Neural crest cell (in vitro differentiated cells): ENCODE results near the gene RCCD1. TPM values are rescaled to one million over a fixed set of nuclear protein-coding genes. Genes with fewer than 3 reads are reported as not detected.

ENCODE experiments used
- DNase-seq: peaks from one replicate; pipeline ENCODE4 v3.0.0; 2021; ENCODE audit warnings: low read depth, mixed read lengths, low spot score
- H3K27ac Mint-ChIP-seq: one replicate; pipeline ENCODE4 v1.8.0; 2021; ENCODE audit warnings: mild to moderate bottlenecking, mixed read lengths; ENCODE audit not compliant: unreplicated experiment
- H3K27me3 Mint-ChIP-seq: 2 replicates; pipeline ENCODE4 v1.8.0; 2021; ENCODE audit warnings: low read depth, mild to moderate bottlenecking, mixed read lengths
- H3K36me3 Mint-ChIP-seq: 2 replicates; pipeline ENCODE4 v1.8.0; 2021; ENCODE audit warnings: low read depth, mild to moderate bottlenecking, mixed read lengths
- H3K4me1 Mint-ChIP-seq: 2 replicates; pipeline ENCODE4 v1.8.0; 2021; ENCODE audit warnings: mixed read lengths
- H3K4me3 Mint-ChIP-seq: one replicate; pipeline ENCODE4 v1.8.0; 2021; ENCODE audit warnings: mild to moderate bottlenecking, mixed read lengths
- H3K9me3 Mint-ChIP-seq: 2 replicates; pipeline ENCODE4 v1.8.0; 2021; ENCODE audit warnings: mixed read lengths
- total RNA-seq: library from RNA; stranded (reverse); gene quantifications from 2 replicates; pipeline ENCODE4 v1.2.1, GENCODE V29; 2021
- TF ChIP-seq, protein P1 (sequence below): fragments of 200-600 bp; sonication (generic); conservative IDR thresholded peaks from 2 replicates; pipeline ENCODE4 v1.5.0; 2021; ENCODE audit warnings: antibody characterized with exemption, mild to moderate bottlenecking

Gene RCCD1
- total RNA-seq, 1 donor from 2014 or later = 20.9 TPM

DNA sequence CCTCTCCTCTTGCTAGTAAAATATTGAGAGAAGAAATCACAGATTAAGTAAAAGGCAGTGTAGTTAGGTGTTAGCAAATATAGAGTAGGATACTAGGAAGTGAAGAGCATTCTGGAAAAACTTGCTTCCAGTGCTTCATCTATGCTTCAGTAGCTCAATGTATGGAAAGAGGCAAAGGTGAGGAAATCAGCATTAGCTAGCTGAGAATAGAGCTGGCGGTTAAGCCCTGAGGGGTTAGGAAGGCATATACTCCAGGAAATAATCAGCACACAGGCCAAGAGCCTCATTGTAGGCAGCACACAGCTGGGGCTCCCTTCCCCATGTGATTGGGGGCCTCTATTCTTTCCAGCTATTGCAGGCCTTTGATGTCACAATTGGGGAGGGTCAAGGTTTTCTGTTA is 13.8 kb downstream of the RCCD1 start:
- Mint-ChIP-seq H3K27me3 (no peaks in the 10 kb centered on the region), H3K36me3 (peaks cover 26% of the 10 kb centered on the region)
- DNase-seq = no peak

DNA sequence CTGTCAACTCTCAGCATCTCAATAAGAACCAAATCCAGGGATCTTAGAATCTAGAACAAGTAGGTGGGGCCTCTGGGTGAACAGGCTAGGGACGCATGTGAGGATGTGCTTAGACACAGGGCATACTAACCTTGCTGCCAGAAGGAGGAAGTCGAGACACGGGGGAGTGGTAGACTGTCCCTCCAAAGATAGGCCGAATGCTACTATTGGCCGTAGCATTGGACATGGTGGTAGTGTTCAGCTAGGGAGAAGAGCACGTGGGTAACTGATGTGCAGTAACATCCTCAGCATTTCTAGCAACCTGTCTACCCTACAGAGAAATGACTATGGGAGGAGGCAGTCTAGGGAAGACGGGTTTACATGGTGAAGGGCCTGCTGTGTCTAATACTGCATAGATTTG is 15.6 kb downstream of the RCCD1 start:
- TF ChIP-seq, protein P1, sequence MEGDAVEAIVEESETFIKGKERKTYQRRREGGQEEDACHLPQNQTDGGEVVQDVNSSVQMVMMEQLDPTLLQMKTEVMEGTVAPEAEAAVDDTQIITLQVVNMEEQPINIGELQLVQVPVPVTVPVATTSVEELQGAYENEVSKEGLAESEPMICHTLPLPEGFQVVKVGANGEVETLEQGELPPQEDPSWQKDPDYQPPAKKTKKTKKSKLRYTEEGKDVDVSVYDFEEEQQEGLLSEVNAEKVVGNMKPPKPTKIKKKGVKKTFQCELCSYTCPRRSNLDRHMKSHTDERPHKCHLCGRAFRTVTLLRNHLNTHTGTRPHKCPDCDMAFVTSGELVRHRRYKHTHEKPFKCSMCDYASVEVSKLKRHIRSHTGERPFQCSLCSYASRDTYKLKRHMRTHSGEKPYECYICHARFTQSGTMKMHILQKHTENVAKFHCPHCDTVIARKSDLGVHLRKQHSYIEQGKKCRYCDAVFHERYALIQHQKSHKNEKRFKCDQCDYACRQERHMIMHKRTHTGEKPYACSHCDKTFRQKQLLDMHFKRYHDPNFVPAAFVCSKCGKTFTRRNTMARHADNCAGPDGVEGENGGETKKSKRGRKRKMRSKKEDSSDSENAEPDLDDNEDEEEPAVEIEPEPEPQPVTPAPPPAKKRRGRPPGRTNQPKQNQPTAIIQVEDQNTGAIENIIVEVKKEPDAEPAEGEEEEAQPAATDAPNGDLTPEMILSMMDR = no peak
- no peak for DNase-seq
- H3K36me3 Mint-ChIP-seq = peaks cover 32% of the 10 kb centered on the region
- peak overlapping the region; percentile 36 for H3K27ac Mint-ChIP-seq
- peak overlapping the region; percentile 4 for H3K4me3 Mint-ChIP-seq
- H3K9me3 Mint-ChIP-seq = no peaks in the 10 kb centered on the region
- H3K27me3 Mint-ChIP-seq = no peaks in the 10 kb centered on the region
- no peaks in the 10 kb centered on the region for H3K4me1 Mint-ChIP-seq

More for the DNA sequence above, 13.8 kb downstream of the RCCD1 start:
- Mint-ChIP-seq H3K4me3 (no peak overlapping the region), H3K27ac (no peak overlapping the region), H3K4me1 (no peaks in the 10 kb centered on the region), H3K9me3 (no peaks in the 10 kb centered on the region)
- TF ChIP-seq, protein P1 = no peak

DNA sequence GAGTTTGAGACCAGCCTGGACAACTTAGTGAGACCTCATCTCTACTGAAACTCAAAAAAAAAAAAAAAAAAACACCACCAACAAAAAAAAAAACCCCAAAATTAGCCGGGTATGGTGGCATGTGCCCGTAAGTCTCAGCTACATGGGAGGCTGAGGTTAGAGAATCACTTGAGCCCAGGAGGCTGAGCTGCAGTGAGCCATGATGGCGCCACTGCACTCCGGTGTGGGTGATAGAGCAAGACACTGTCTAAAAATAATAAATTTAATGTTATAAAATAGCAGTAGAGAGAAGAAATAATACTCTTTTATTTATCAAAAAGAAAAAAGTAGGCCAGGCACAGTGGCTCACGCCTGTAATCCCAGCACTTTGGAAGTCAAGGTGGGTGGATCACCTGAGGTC is 17.4 kb downstream of the RCCD1 start:
- Mint-ChIP-seq H3K27me3 (no peaks in the 10 kb centered on the region), H3K4me3 (no peak overlapping the region), H3K9me3 (no peaks in the 10 kb centered on the region), H3K4me1 (no peaks in the 10 kb centered on the region), H3K36me3 (peaks cover 34% of the 10 kb centered on the region), H3K27ac (no peak overlapping the region)
- no peak for DNase-seq
- TF ChIP-seq, protein P1 = no peak

DNA sequence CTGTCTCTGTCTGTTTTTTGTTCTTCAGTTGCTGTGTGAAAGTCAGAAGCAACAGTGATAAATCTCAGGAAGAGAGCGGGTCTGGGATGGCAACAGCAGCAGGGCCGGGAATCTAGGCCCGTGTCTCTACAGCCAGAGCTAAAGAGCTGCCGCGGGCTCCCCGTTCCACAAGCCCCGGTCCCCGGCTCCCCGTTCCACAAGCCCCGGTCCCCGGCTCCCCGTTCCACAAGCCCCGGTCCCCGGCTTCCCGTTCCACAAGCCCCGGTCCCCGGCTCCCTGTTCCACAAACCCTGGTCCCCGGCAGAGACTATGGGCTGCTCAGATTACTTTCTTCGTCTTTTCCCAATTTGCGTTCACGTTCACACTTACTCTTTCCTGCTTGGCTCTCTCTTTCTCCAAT is 19.5 kb downstream of the RCCD1 start:
- Mint-ChIP-seq H3K36me3 (peaks cover 32% of the 10 kb centered on the region), H3K27ac (no peak overlapping the region), H3K4me1 (no peaks in the 10 kb centered on the region), H3K9me3 (no peaks in the 10 kb centered on the region), H3K4me3 (no peak overlapping the region), H3K27me3 (no peaks in the 10 kb centered on the region)
- TF ChIP-seq, protein P1 = no peak
- DNase-seq = no peak

DNA sequence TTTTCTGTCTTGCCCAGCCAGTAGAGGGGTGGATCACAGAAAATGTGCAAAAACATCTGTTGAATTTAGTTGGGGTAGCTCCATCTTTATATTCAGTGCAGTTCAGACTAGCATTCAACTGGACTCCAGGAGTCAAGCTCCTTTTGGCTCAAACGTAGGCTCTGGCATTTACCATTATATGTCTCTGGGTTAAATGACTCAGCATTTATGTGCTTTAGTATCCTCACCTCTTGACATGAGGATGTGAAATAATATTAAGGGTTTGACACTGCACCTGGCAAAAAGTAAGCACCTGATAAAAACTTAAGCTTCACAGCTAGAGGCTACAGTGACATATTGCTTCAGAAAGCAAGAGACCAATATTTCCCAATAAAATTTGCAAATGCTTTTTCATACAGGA is 24.9 kb downstream of the RCCD1 start:
- Mint-ChIP-seq H3K27ac (no peak overlapping the region), H3K36me3 (peaks cover 25% of the 10 kb centered on the region), H3K4me3 (no peak overlapping the region), H3K4me1 (no peaks in the 10 kb centered on the region), H3K9me3 (no peaks in the 10 kb centered on the region), H3K27me3 (no peaks in the 10 kb centered on the region)
- DNase-seq = no peak
- TF ChIP-seq, protein P1 = no peak

DNA sequence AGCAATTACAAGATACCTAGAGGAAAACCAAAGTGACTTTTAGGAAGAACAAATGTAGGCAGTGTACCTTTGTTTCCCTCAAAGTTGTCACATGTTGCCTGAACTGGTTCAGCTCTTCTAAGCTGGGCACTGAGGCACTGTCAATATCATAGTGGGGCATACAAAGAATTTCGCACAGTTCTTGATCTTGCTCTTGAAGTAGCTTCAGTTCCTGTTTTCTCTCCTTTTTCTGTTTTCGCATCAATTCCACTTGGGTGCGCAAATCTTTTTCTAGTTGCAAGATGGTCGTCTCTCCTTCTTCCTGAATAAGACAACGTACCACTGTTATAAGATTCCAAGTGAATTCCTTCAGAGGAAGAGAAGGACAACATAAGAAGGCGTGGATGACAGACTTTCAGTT is 27.0 kb downstream of the RCCD1 start:
- no peak overlapping the region for H3K27ac Mint-ChIP-seq
- TF ChIP-seq, protein P1 = no peak
- H3K27me3 Mint-ChIP-seq = no peaks in the 10 kb centered on the region
- H3K36me3 Mint-ChIP-seq = peaks cover 19% of the 10 kb centered on the region
- no peak overlapping the region for H3K4me3 Mint-ChIP-seq
- H3K4me1 Mint-ChIP-seq = no peaks in the 10 kb centered on the region
- no peaks in the 10 kb centered on the region for H3K9me3 Mint-ChIP-seq
- DNase-seq = no peak
